Measurements from ENCODE around the gene SEC14L1.
"Not testable (repeated sequence)": the region's sequence is repeated elsewhere in the genome, so short reads cannot be mapped to it uniquely, and the experiment has no call there.

The SEC14L1 gene

GRCh38 chr17:77140166-77140877, 447 bp upstream of the SEC14L1 start:
- DNase-seq (ENCODE audit: extremely low read depth in 1 of 2, low read depth in 1 of 2), result peak; percentile 98 to 100

- DNase-seq (ENCODE audit: extremely low read depth in 1 of 2, low read depth in 1 of 2), result no peak
Observed at GRCh38 chr17:77141846-77142449, 1.2 kb downstream of the SEC14L1 start.

GRCh38 chr17:77142689-77143088, 1.9 kb downstream of the SEC14L1 start:
- no peak for DNase-seq (ENCODE audit: extremely low read depth in 1 of 2, low read depth in 1 of 2)

- no peak for DNase-seq (ENCODE audit: extremely low read depth in 1 of 2, low read depth in 1 of 2)
Observed at GRCh38 chr17:77143306-77143705, 2.5 kb downstream of the SEC14L1 start.

GRCh38 chr17:77144227-77144626, 3.5 kb downstream of the SEC14L1 start:
- DNase-seq (ENCODE audit: extremely low read depth in 1 of 2, low read depth in 1 of 2), result no peak

- no peak for DNase-seq (ENCODE audit: extremely low read depth in 1 of 2, low read depth in 1 of 2)
Observed at GRCh38 chr17:77145224-77145611, 4.4 kb downstream of the SEC14L1 start.

- no peak for DNase-seq (ENCODE audit: extremely low read depth in 1 of 2, low read depth in 1 of 2)
Observed at GRCh38 chr17:77145612-77146245, 5.0 kb downstream of the SEC14L1 start.

GRCh38 chr17:77146246-77146632, 5.5 kb downstream of the SEC14L1 start:
- no peak for DNase-seq (ENCODE audit: extremely low read depth in 1 of 2, low read depth in 1 of 2)

- DNase-seq (ENCODE audit: extremely low read depth in 1 of 2, low read depth in 1 of 2), result no peak
Observed at GRCh38 chr17:77146882-77147281, 6.1 kb downstream of the SEC14L1 start.

GRCh38 chr17:77147357-77147801, 6.6 kb downstream of the SEC14L1 start:
- no peak for DNase-seq (ENCODE audit: extremely low read depth in 1 of 2, low read depth in 1 of 2)

GRCh38 chr17:77148077-77148939, 7.5 kb downstream of the SEC14L1 start:
- no peak for DNase-seq (ENCODE audit: extremely low read depth in 1 of 2, low read depth in 1 of 2)

GRCh38 chr17:77148940-77149510, 8.3 kb downstream of the SEC14L1 start:
- DNase-seq (ENCODE audit: extremely low read depth in 1 of 2, low read depth in 1 of 2), result no peak

- no peak for DNase-seq (ENCODE audit: extremely low read depth in 1 of 2, low read depth in 1 of 2)
Observed at GRCh38 chr17:77150196-77150595, 9.4 kb downstream of the SEC14L1 start.

- no peak for DNase-seq (ENCODE audit: extremely low read depth in 1 of 2, low read depth in 1 of 2)
Observed at GRCh38 chr17:77151186-77151585, 10.4 kb downstream of the SEC14L1 start.

- DNase-seq (ENCODE audit: extremely low read depth in 1 of 2, low read depth in 1 of 2), result not testable (repeated sequence)
Observed at GRCh38 chr17:77152056-77152455, 11.3 kb downstream of the SEC14L1 start.

GRCh38 chr17:77153472-77153871, 12.7 kb downstream of the SEC14L1 start:
- DNase-seq (ENCODE audit: extremely low read depth in 1 of 2, low read depth in 1 of 2), result no peak

- DNase-seq (ENCODE audit: extremely low read depth in 1 of 2, low read depth in 1 of 2), result no peak
Observed at GRCh38 chr17:77153999-77154586, 13.3 kb downstream of the SEC14L1 start.

GRCh38 chr17:77155125-77155524, 14.4 kb downstream of the SEC14L1 start:
- DNase-seq (ENCODE audit: extremely low read depth in 1 of 2, low read depth in 1 of 2), result no peak

GRCh38 chr17:77157766-77158165, 17.0 kb downstream of the SEC14L1 start:
- DNase-seq (ENCODE audit: extremely low read depth in 1 of 2, low read depth in 1 of 2), result not testable (repeated sequence)

- DNase-seq (ENCODE audit: extremely low read depth in 1 of 2, low read depth in 1 of 2), result no peak
Observed at GRCh38 chr17:77160091-77160874, 19.5 kb downstream of the SEC14L1 start.

All from stimulated activated CD8-positive, alpha-beta memory T cell treated with anti-CD3 and anti-CD28 coated beads, Interleukin-7, amount 100 ng/mL, for 48 hours (primary cell).